GM10248 (cell line): ENCODE measurements around the gene RTF2.
"Not testable (repeated sequence)": the region's sequence is repeated elsewhere in the genome, so short reads cannot be mapped to it uniquely, and the experiment has no call there.

Source experiments
- CTCF ChIA-PET: fragments of 300-600 bp; sonication (Branson Sonifier 250); formaldehyde crosslinking; extraction: SDS; loops from one replicate; lab custom pipeline; 2021; ENCODE audit warnings: antibody characterized with exemption; lab: Yijun Ruan, JAX
- POLR2A ChIA-PET: fragments of 350-650 bp; sonication (Branson Sonifier 250); formaldehyde crosslinking; extraction: SDS; loops from one replicate; lab custom pipeline; 2020; ENCODE audit warnings: antibody characterized with exemption; lab: Yijun Ruan, JAX
- DNase-seq: peaks from one replicate; pipeline ENCODE4 v3.0.0; 2012; ENCODE audit errors: extremely low spot score
- CTCF ChIP-seq: IDR thresholded peaks from 2 replicates; pipeline ENCODE4 v1.5.1; 2012; ENCODE audit warnings: mild to moderate bottlenecking, low read depth; ENCODE audit errors: extremely low read depth, missing control alignments, control extremely low read depth

Gene RTF2

DNA sequence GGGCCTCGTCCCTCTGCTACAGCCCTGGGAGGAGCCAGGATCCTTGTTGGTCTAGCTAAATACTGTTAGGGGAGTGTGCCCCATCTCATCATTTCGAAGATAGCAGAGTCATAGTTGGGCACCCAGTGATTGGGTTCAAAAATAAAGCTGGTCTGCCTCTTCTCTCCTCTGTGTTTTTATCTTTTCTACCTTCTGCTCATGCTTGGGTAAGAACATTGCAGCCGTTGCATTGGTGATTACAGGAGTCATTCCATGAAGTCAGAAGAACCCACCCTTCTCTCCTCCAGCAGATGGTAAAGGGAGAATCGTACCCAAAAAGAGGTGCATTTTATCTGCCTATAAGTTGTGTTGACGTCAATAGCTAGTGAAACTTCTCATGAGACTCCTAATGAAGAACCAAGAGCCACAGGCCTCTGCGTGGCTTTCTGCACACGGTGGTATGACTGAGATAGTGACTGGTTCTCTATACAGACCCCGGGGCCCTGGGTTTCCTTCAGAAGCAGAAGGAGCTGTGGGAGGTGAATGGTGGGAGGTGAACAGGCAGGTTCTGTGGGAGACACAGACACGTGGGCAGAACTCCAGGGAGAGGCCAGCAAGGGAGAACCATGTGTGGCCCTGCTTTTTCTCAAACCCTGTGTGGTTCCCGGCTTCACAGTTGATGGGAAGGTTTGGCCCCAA lies 50.4 kb downstream of the RTF2 start:
- ChIA-PET POLR2A (no interaction called here), CTCF (interaction anchor here (1.0 kb wide), 1 partner anchor 16 kb away, joined by 3 read pairs; no protein-coding TSS in a partner anchor)
- TF ChIP-seq CTCF = no peak
- no peak for DNase-seq

DNA sequence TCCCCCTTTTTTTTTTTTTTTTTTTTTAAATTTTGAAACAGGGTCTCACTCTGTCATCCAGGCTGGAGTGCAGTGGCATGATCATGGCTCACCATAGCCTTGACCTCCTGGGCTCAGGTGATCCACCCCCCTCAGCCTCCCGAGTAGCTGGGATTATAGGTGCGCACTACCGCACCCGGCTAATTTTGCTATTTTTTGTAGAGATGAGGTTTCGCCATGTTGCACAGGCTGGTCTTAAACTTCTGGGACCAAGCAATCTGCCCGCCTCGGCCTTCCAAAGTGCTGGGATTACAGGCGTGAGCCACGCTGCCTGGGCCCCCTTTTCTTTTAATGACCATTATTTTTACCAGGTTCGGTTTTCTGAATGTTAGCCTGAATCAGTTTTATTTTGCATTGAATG lies 51.1 kb downstream of the RTF2 start:
- ChIA-PET CTCF (interaction anchor here (0.6 to 1.0 kb wide), 2 partner anchors 9 to 16 kb away, joined by 3 read pairs; no protein-coding TSS in a partner anchor), POLR2A (no interaction called here)
- no peak for TF ChIP-seq CTCF
- no peak for DNase-seq

DNA sequence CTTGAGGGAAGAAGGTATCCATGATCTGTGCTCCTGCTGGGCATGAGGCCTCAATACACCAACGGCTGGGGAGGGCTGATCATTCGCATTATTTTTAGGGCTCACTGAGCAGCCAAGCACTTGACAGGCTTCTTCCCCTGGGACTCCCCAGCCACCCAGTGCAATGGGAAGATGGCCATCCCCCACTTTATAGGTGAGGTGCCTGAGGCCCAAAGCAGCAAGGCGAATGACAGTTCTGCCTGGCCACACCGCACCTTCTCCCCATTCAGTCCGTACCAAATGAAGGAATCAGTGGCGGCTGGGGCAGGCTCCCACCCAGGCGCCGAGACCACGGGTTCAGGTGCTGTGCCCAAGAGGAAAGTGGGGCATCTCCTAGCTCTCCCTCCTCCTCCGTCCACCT lies 51.8 kb downstream of the RTF2 start:
- DNase-seq = no peak
- no peak for TF ChIP-seq CTCF
- ChIA-PET POLR2A (no interaction called here), CTCF (interaction anchor here (0.6 kb wide), 1 partner anchor 10 kb away, joined by 3 read pairs; no protein-coding TSS in a partner anchor)

DNA sequence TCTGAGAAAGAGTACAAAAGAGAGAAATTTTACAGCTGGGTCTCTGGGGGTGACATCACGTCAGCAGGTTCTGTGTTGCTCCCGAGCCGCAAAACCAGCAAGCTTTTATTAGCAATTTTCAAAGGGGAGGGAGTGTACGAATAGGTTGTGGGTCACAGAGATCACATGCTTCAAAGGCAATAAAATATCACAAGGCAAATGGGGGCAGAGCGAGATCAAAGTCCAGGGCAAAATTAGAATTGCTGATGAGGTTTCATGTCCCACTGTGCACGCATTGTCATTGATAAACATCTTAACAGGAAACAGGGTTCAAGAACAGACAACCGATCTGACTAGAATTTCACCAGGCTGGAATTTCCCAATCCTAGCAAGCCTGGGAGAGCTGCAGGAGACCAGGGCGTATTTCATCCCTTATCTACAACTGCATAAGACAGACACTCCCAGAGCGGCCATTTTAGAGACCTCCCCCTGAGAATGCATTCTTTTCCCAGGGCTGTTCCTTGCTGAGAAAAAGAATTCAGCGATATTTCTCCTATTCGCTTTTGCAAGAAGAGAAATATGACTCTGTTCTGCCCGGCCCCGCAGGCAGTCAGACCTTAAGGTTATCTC lies 52.4 kb downstream of the RTF2 start:
- CTCF ChIA-PET, POLR2A ChIA-PET, DNase-seq: not testable (repeated sequence)

DNA sequence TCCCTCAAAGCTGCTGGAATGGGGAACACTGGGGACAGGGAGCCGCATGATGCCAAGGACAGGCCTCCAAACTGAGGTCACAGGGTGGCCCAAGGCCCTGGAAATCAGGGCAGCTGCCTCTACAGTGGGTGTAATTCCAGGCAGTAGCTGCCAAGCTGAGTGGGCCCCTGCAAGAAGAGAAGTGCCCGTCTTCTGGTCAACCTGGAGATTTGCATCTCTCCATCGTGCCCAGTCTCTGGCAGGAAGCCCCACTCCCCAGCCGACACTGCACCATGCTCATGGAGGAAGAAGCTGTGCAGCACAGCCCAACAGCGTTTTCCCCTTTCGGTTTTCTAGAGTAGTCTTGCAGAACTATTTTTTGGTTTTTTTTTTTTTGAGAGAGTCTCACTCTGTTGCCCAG lies 53.9 kb downstream of the RTF2 start:
- POLR2A ChIA-PET = no interaction called here
- no peak for TF ChIP-seq CTCF
- no peak for DNase-seq
- CTCF ChIA-PET = interaction anchor here (0.9 kb wide), 1 partner anchor 124 kb away, joined by 3 read pairs; no protein-coding TSS in a partner anchor

- CTCF ChIA-PET, POLR2A ChIA-PET, DNase-seq: not testable (repeated sequence)
These were observed 56.0 kb downstream of the RTF2 start, which contains the start of gene FAM209A for GRCh38 chr20:56524444-56524843. Gene FAM209A, plus strand, starts transcription at chr20:56524744. Its CDS starts 65 bp downstream, at chr20:56524809.

- no peak for DNase-seq
- ChIA-PET CTCF (no interaction called here), POLR2A (no interaction called here)
- TF ChIP-seq CTCF = no peak
These were observed 59.1 kb downstream of the RTF2 start for GRCh38 chr20:56527521-56527920.

- CTCF ChIA-PET = interaction anchor here (2.0 kb wide), 1 partner anchor 18 kb away, joined by 16 read pairs; no protein-coding TSS in a partner anchor
- DNase-seq, POLR2A ChIA-PET: not testable (repeated sequence)
These were observed 64.5 kb downstream of the RTF2 start, which contains the start of gene FAM209B for GRCh38 chr20:56532946-56533345. Gene FAM209B, plus strand, starts transcription at chr20:56533246. Its CDS starts 96 bp downstream, at chr20:56533342.
